ENCODE data around the gene PPP1R15A.
"Not testable (repeated sequence)": the region's sequence is repeated elsewhere in the genome, so short reads cannot be mapped to it uniquely, and the experiment has no call there.

PPP1R15A gene

GRCh38 chr19:48900477-48901406, 28.5 kb downstream of the PPP1R15A start:
- Mint-ChIP-seq H3K36me3 (ENCODE audit: low read depth) (peaks cover 27% of the 10 kb centered on the region), H3K27me3 (ENCODE audit: low read depth, poor library complexity) (peaks cover 6% of the 10 kb centered on the region), H3K4me1 (peaks cover 43% of the 10 kb centered on the region), H3K4me3 (peak overlapping the region; percentile 99), H3K27ac (peak overlapping the region; percentile 95), H3K9me3 (no peaks in the 10 kb centered on the region)
- DNase-seq, result no peak
- TF ChIP-seq CTCF (IDR thresholded peaks at IDR 0.05), result no peak

GRCh38 chr19:48902291-48902690, 30.1 kb downstream of the PPP1R15A start:
- H3K4me3 Mint-ChIP-seq; H3K27ac Mint-ChIP-seq; H3K9me3 Mint-ChIP-seq; DNase-seq; H3K27me3 Mint-ChIP-seq (ENCODE audit: low read depth, poor library complexity): not testable (repeated sequence)
- Mint-ChIP-seq H3K36me3 (ENCODE audit: low read depth) (peaks cover 39% of the 10 kb centered on the region), H3K4me1 (peaks cover 35% of the 10 kb centered on the region)

GRCh38 chr19:48903788-48904187, 31.6 kb downstream of the PPP1R15A start:
- H3K9me3 Mint-ChIP-seq; DNase-seq; H3K27me3 Mint-ChIP-seq (ENCODE audit: low read depth, poor library complexity); H3K27ac Mint-ChIP-seq; H3K4me3 Mint-ChIP-seq: not testable (repeated sequence)
- peaks cover 28% of the 10 kb centered on the region for H3K4me1 Mint-ChIP-seq
- H3K36me3 Mint-ChIP-seq (ENCODE audit: low read depth), result peaks cover 54% of the 10 kb centered on the region

- Mint-ChIP-seq H3K4me3 (no peak overlapping the region), H3K9me3 (no peaks in the 10 kb centered on the region), H3K36me3 (ENCODE audit: low read depth) (peaks cover 67% of the 10 kb centered on the region), H3K27ac (no peak overlapping the region), H3K4me1 (peaks cover 11% of the 10 kb centered on the region), H3K27me3 (ENCODE audit: low read depth, poor library complexity) (peaks cover 3% of the 10 kb centered on the region)
- no peak for TF ChIP-seq CTCF (IDR thresholded peaks at IDR 0.05)
- DNase-seq, result no peak
Measured at GRCh38 chr19:48905664-48906063, 33.4 kb downstream of the PPP1R15A start.

GRCh38 chr19:48906324-48906723, 34.1 kb downstream of the PPP1R15A start:
- no peak overlapping the region for H3K4me3 Mint-ChIP-seq
- DNase-seq, result no peak
- H3K36me3 Mint-ChIP-seq (ENCODE audit: low read depth), result peaks cover 73% of the 10 kb centered on the region
- H3K9me3 Mint-ChIP-seq, result no peaks in the 10 kb centered on the region
- H3K27me3 Mint-ChIP-seq (ENCODE audit: low read depth, poor library complexity), result peaks cover 3% of the 10 kb centered on the region
- H3K4me1 Mint-ChIP-seq, result peaks cover 5% of the 10 kb centered on the region
- no peak for TF ChIP-seq CTCF (IDR thresholded peaks at IDR 0.05)
- no peak overlapping the region for H3K27ac Mint-ChIP-seq

- Mint-ChIP-seq H3K36me3 (ENCODE audit: low read depth) (peaks cover 75% of the 10 kb centered on the region), H3K27ac (no peak overlapping the region), H3K27me3 (ENCODE audit: low read depth, poor library complexity) (peaks cover under 1% of the 10 kb centered on the region), H3K4me3 (no peak overlapping the region), H3K9me3 (no peaks in the 10 kb centered on the region), H3K4me1 (no peaks in the 10 kb centered on the region)
- no peak for TF ChIP-seq CTCF (IDR thresholded peaks at IDR 0.05)
- DNase-seq, result no peak
Measured at GRCh38 chr19:48907671-48908070, 35.5 kb downstream of the PPP1R15A start.

- not testable (repeated sequence) for H3K27me3 Mint-ChIP-seq (ENCODE audit: low read depth, poor library complexity); H3K4me1 Mint-ChIP-seq; DNase-seq; H3K4me3 Mint-ChIP-seq; H3K9me3 Mint-ChIP-seq
- Mint-ChIP-seq H3K27ac (peak overlapping the region; percentile 22), H3K36me3 (ENCODE audit: low read depth) (peaks cover 83% of the 10 kb centered on the region)
Measured at GRCh38 chr19:48909424-48910077, 37.3 kb downstream of the PPP1R15A start.

Measured in nephron progenitor cell (in vitro differentiated cells).